Kidney (tissue), 14 donors: ENCODE results near the gene NOL12. TPM values are rescaled to one million over a fixed set of nuclear protein-coding genes. Genes with fewer than 3 reads are reported as not detected.

Source experiments
- DNase-seq, 5 donors: peaks; one replicate each; pipeline ENCODE4 v3.0.0-alpha.2; 2013 to 2020
- FAIRE-seq: peaks from 2 replicates; lab custom pipeline; 2012; peaks lifted over from hg19 to GRCh38; lab: Jason Lieb, UNC
- H3K27ac ChIP-seq, 2 donors: one replicate each; pipeline ENCODE4 v1.7.0; 2013; ENCODE audit warnings: low read depth in 2 of 2, low read length in 2 of 2, inconsistent platforms in 1 of 2
- H3K27me3 ChIP-seq: one replicate; pipeline ENCODE4 v1.7.1; 2013; ENCODE audit warnings: low read length, inconsistent platforms; ENCODE audit not compliant: control insufficient read depth, insufficient read depth
- H3K36me3 ChIP-seq, 3 donors: one replicate each; pipeline versions ENCODE4 v1.7.0 to v1.7.1; 2013; ENCODE audit warnings: low read length in 3 of 3, control low read depth in 1 of 3, inconsistent platforms in 1 of 3; ENCODE audit not compliant: insufficient read depth in 3 of 3, control insufficient read depth in 2 of 3
- H3K4me1 ChIP-seq, 3 donors: one replicate each; pipeline versions ENCODE4 v1.7.0 to v1.7.1; 2013; ENCODE audit warnings: low read length in 3 of 3, inconsistent platforms in 1 of 3, low read depth in 1 of 3; ENCODE audit not compliant: control insufficient read depth in 2 of 3, insufficient read depth in 2 of 3
- H3K4me3 ChIP-seq, 3 donors: one replicate each; pipeline versions ENCODE4 v1.7.0 to v1.8.1; 2013; ENCODE audit warnings: low read length in 3 of 3, control low read depth in 1 of 3, inconsistent platforms in 1 of 3
- H3K9ac ChIP-seq, 3 donors: one replicate each; pipeline versions ENCODE4 v1.7.0 to v1.7.1; 2013; ENCODE audit warnings: low read length in 3 of 3, control low read depth in 1 of 3, inconsistent platforms in 1 of 3
- H3K9me3 ChIP-seq, 3 donors: one replicate each; pipeline versions ENCODE4 v1.7.0 to v1.7.1; 2013; ENCODE audit warnings: low read length in 3 of 3, control low read depth in 1 of 3, inconsistent platforms in 1 of 3; ENCODE audit not compliant: control insufficient read depth in 2 of 3, insufficient read depth in 1 of 3
- intact Hi-C: fragments of 100-400 bp; cut with DNase I; formaldehyde crosslinking; loops from one replicate; pipeline ENCODE4 v1.11.1; 2022
- polyA plus RNA-seq: library from polyadenylated mRNA; stranded (reverse); fragments of 350-450 nt; fragmentation: Illumina TruSeq; extraction: RNeasy Lipid Tissue Mini Kit (QIAGEN cat#74804); gene quantifications from one replicate; pipeline ENCODE4 v1.2.3, GENCODE V29; 2014; ENCODE audit warnings: low read depth, low replicate concordance; ENCODE audit not compliant: insufficient read depth
- total RNA-seq: library from RNA; stranded (reverse); fragmentation: NEBNext Ultra II Directional; extraction: Animal tissue kit (Norgen Biotek cat#: 25700); gene quantifications from one replicate; pipeline ENCODE4 v1.2.1, GENCODE V29; 2021
- TF ChIP-seq, protein P1 (sequence below): IDR thresholded peaks from 3 replicates; pipeline ENCODE4 v1.5.1; 2012; ENCODE audit warnings: mild to moderate bottlenecking, moderate library complexity, borderline replicate concordance; ENCODE audit not compliant: insufficient read depth; ENCODE audit errors: extremely low read depth
- donor health status: control.
- donor health status: control.
- donor health status: control.
- donor health status: control.
- donor health status: control.
- donor health status: DM: yes; HTN: yes; CAD: no.
- donor health status: Normal renal cell carcinoma (clear cell type).

Gene NOL12
- total and polyA plus RNA-seq, 2 donors from 2014 or later: 26.3 to 27.5 TPM

DNA sequence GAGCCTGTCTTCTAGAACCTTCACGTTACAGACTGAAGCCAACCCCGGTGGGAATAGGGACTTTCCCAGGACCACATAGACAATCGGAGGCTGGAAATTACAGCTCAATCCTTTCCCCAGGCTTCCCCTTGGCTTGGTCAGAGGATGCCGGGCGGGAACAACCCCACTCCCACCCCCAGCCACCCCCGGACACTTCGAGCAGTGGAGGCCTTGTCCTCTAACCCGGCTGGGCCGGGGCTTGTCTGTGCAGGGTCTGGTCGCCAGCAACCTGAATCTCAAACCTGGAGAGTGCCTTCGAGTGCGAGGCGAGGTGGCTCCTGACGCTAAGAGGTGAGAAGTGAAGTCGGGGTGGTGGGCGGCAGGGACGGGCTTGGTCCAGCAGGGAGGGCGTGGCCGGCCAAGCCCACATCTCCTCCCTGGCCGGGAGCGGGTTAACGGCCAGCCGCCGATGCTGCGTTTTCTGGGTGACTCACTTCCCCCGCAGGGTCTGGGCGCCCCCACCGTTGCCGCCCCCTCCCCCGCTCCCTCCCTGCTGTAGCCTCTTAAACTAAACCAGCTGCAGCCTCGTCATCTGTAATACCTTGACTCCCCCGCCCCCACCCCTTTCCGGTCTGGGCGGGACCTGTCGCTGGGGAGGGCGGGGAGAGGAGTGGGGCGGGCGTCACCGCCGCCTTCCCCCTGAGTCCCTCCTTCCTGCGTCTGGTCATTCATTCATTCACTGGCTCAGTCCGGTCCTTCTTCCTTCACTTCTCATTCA lies 9.2 kb upstream of the NOL12 start:
- Histone ChIP-seq H3K36me3 (no peaks in the 10 kb centered on the region), H3K4me1 (peaks cover 0 to 13% (median 0%) of the 10 kb centered on the region in 3 donors), H3K9me3 (no peaks in the 10 kb centered on the region), H3K27me3 (no peaks in the 10 kb centered on the region), H3K27ac (peak overlapping the region; percentile 93 to 97), H3K4me3 (peak overlapping the region; percentile 51 to 64 (median 63)), H3K9ac (peak overlapping the region; percentile 47 to 84 (median 77))
- FAIRE-seq: no peak
- TF ChIP-seq, protein P1, sequence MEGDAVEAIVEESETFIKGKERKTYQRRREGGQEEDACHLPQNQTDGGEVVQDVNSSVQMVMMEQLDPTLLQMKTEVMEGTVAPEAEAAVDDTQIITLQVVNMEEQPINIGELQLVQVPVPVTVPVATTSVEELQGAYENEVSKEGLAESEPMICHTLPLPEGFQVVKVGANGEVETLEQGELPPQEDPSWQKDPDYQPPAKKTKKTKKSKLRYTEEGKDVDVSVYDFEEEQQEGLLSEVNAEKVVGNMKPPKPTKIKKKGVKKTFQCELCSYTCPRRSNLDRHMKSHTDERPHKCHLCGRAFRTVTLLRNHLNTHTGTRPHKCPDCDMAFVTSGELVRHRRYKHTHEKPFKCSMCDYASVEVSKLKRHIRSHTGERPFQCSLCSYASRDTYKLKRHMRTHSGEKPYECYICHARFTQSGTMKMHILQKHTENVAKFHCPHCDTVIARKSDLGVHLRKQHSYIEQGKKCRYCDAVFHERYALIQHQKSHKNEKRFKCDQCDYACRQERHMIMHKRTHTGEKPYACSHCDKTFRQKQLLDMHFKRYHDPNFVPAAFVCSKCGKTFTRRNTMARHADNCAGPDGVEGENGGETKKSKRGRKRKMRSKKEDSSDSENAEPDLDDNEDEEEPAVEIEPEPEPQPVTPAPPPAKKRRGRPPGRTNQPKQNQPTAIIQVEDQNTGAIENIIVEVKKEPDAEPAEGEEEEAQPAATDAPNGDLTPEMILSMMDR: no peak
- peak; percentile 90 to 96 (median 94) for DNase-seq
- intact Hi-C loops: no loop called here

DNA sequence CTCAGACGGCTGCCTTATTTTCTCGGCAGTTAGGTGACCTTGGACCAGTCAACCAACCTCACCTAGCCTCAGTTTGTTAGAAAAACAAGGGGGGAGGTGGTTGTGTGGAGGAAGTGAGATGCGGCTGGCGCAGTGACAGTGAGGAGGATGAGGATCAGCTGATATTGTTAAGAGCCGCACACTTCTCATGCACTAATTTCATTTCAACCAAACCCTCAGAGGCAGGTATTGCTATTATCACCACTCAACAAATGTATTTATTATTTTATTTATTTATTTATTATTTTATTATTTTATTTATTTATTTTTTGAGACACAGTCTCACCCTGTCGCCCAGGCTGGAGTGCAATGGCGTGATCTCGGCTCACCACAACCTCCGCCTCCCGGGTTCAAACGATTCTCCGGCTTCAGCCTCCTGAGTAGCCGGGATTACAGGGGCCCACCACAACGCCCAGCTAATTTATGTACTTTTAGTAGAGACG lies 8.6 kb upstream of the NOL12 start:
- intact Hi-C loops: no loop called here
- H3K9ac ChIP-seq: no peak overlapping the region

DNA sequence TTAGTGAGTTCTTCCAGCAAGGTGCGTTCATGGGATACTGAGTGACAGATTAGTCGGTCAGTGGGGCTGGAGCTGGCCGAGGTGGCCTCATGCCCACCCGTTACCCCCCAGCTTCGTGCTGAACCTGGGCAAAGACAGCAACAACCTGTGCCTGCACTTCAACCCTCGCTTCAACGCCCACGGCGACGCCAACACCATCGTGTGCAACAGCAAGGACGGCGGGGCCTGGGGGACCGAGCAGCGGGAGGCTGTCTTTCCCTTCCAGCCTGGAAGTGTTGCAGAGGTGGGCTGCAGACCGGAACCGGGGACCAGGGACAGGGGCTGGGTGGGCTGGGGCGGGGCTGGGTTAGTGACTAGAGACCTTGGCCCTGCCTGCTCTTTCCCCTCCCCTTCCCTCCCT lies 7.8 kb upstream of the NOL12 start:
- H3K27ac ChIP-seq: no peak overlapping the region
- DNase-seq (peak in 2 of 5 donors; percentile 38 to 45), FAIRE-seq (no peak)
- H3K27me3 ChIP-seq: no peaks in the 10 kb centered on the region
- H3K9me3 ChIP-seq: no peaks in the 10 kb centered on the region
- TF ChIP-seq, protein P1: no peak
- no peak overlapping the region for H3K9ac ChIP-seq
- H3K36me3 ChIP-seq: no peaks in the 10 kb centered on the region
- peaks cover 0 to 13% (median 0%) of the 10 kb centered on the region in 3 donors for H3K4me1 ChIP-seq
- intact Hi-C loops: no loop called here
- no peak overlapping the region for H3K4me3 ChIP-seq

More for the DNA sequence above, 8.6 kb upstream of the NOL12 start:
- Histone ChIP-seq H3K36me3 (no peaks in the 10 kb centered on the region), H3K4me3 (peak overlapping the region; percentile 49 to 64 (median 63)), H3K27me3 (no peaks in the 10 kb centered on the region), H3K9me3 (no peaks in the 10 kb centered on the region), H3K4me1 (peaks cover 0 to 13% (median 0%) of the 10 kb centered on the region in 3 donors), H3K27ac (peak overlapping the region; percentile 93 to 97)
- DNase-seq (no peak), FAIRE-seq (no peak)
- TF ChIP-seq, protein P1: no peak
